ENCODE results near the gene ELSPBP1.

The ELSPBP1 gene

GRCh38 chr19:48010932-48011758 lies 16.7 kb downstream of the ELSPBP1 start:
- Mint-ChIP-seq H3K36me3 (ENCODE audit: insufficient read depth) (no peaks in the 10 kb centered on the region), H3K27ac (ENCODE audit: low read depth) (no peak overlapping the region), H3K4me3 (no peak overlapping the region), H3K4me1 (no peaks in the 10 kb centered on the region), H3K27me3 (peaks cover 5% of the 10 kb centered on the region), H3K9me3 (no peaks in the 10 kb centered on the region)
- ATAC-seq (replicated peaks; ENCODE audit: extremely low read depth, poor library complexity, severe bottlenecking) (no peak), DNase-seq (ENCODE audit: low spot score in 2 of 2) (no peak)

- H3K9me3 Mint-ChIP-seq: no peaks in the 10 kb centered on the region
- no peaks in the 10 kb centered on the region for H3K36me3 Mint-ChIP-seq (ENCODE audit: insufficient read depth)
- H3K27ac Mint-ChIP-seq (ENCODE audit: low read depth): no peak overlapping the region
- peaks cover 81% of the 10 kb centered on the region for H3K27me3 Mint-ChIP-seq
- ATAC-seq (replicated peaks; ENCODE audit: extremely low read depth, poor library complexity, severe bottlenecking): no peak
- DNase-seq (ENCODE audit: low spot score in 2 of 2): no peak
- H3K4me3 Mint-ChIP-seq: no peak overlapping the region
- no peaks in the 10 kb centered on the region for H3K4me1 Mint-ChIP-seq
Observed at GRCh38 chr19:48020686-48021085, 26.3 kb downstream of the ELSPBP1 start.

GRCh38 chr19:48023011-48023410 lies 28.6 kb downstream of the ELSPBP1 start:
- DNase-seq (ENCODE audit: low spot score in 2 of 2): no peak
- no peaks in the 10 kb centered on the region for H3K9me3 Mint-ChIP-seq
- no peak for ATAC-seq (replicated peaks; ENCODE audit: extremely low read depth, poor library complexity, severe bottlenecking)
- no peak overlapping the region for H3K4me3 Mint-ChIP-seq
- peaks cover 80% of the 10 kb centered on the region for H3K27me3 Mint-ChIP-seq
- H3K27ac Mint-ChIP-seq (ENCODE audit: low read depth): no peak overlapping the region
- H3K4me1 Mint-ChIP-seq: no peaks in the 10 kb centered on the region
- H3K36me3 Mint-ChIP-seq (ENCODE audit: insufficient read depth): no peaks in the 10 kb centered on the region

GRCh38 chr19:48023518-48023917 lies 29.1 kb downstream of the ELSPBP1 start:
- Mint-ChIP-seq H3K4me3 (no peak overlapping the region), H3K4me1 (no peaks in the 10 kb centered on the region), H3K27me3 (peaks cover 81% of the 10 kb centered on the region), H3K36me3 (ENCODE audit: insufficient read depth) (no peaks in the 10 kb centered on the region), H3K9me3 (no peaks in the 10 kb centered on the region), H3K27ac (ENCODE audit: low read depth) (no peak overlapping the region)
- ATAC-seq (replicated peaks; ENCODE audit: extremely low read depth, poor library complexity, severe bottlenecking): no peak
- no peak for DNase-seq (ENCODE audit: low spot score in 2 of 2)

GRCh38 chr19:48025480-48025879 lies 31.0 kb downstream of the ELSPBP1 start:
- no peak for DNase-seq (ENCODE audit: low spot score in 2 of 2)
- no peak overlapping the region for H3K27ac Mint-ChIP-seq (ENCODE audit: low read depth)
- peaks cover 2% of the 10 kb centered on the region for H3K36me3 Mint-ChIP-seq (ENCODE audit: insufficient read depth)
- H3K4me3 Mint-ChIP-seq: no peak overlapping the region
- no peaks in the 10 kb centered on the region for H3K9me3 Mint-ChIP-seq
- no peak for ATAC-seq (replicated peaks; ENCODE audit: extremely low read depth, poor library complexity, severe bottlenecking)
- H3K4me1 Mint-ChIP-seq: no peaks in the 10 kb centered on the region
- H3K27me3 Mint-ChIP-seq: peaks cover 79% of the 10 kb centered on the region

- H3K9me3 Mint-ChIP-seq: no peaks in the 10 kb centered on the region
- H3K27me3 Mint-ChIP-seq: peaks cover 75% of the 10 kb centered on the region
- DNase-seq (ENCODE audit: low spot score in 2 of 2): no peak
- no peak for ATAC-seq (replicated peaks; ENCODE audit: extremely low read depth, poor library complexity, severe bottlenecking)
- peaks cover 3% of the 10 kb centered on the region for H3K36me3 Mint-ChIP-seq (ENCODE audit: insufficient read depth)
- no peak overlapping the region for H3K4me3 Mint-ChIP-seq
- H3K4me1 Mint-ChIP-seq: no peaks in the 10 kb centered on the region
- no peak overlapping the region for H3K27ac Mint-ChIP-seq (ENCODE audit: low read depth)
Observed at GRCh38 chr19:48029431-48029830, 35.0 kb downstream of the ELSPBP1 start.

- Mint-ChIP-seq H3K4me1 (no peaks in the 10 kb centered on the region), H3K27me3 (peaks cover 71% of the 10 kb centered on the region), H3K27ac (ENCODE audit: low read depth) (no peak overlapping the region), H3K9me3 (no peaks in the 10 kb centered on the region), H3K36me3 (ENCODE audit: insufficient read depth) (peaks cover 3% of the 10 kb centered on the region), H3K4me3 (no peak overlapping the region)
- DNase-seq (ENCODE audit: low spot score in 2 of 2) (no peak), ATAC-seq (replicated peaks; ENCODE audit: extremely low read depth, poor library complexity, severe bottlenecking) (no peak)
Observed at GRCh38 chr19:48030073-48030472, 35.6 kb downstream of the ELSPBP1 start.

GRCh38 chr19:48033604-48034003 lies 39.2 kb downstream of the ELSPBP1 start:
- Mint-ChIP-seq H3K36me3 (ENCODE audit: insufficient read depth) (peaks cover 3% of the 10 kb centered on the region), H3K9me3 (peaks cover 6% of the 10 kb centered on the region), H3K4me1 (no peaks in the 10 kb centered on the region), H3K4me3 (no peak overlapping the region), H3K27me3 (peaks cover 51% of the 10 kb centered on the region), H3K27ac (ENCODE audit: low read depth) (no peak overlapping the region)
- ATAC-seq (replicated peaks; ENCODE audit: extremely low read depth, poor library complexity, severe bottlenecking) (no peak), DNase-seq (ENCODE audit: low spot score in 2 of 2) (no peak)

- H3K27me3 Mint-ChIP-seq: peaks cover 66% of the 10 kb centered on the region
- no peak for ATAC-seq (replicated peaks; ENCODE audit: extremely low read depth, poor library complexity, severe bottlenecking)
- peaks cover 6% of the 10 kb centered on the region for H3K9me3 Mint-ChIP-seq
- peaks cover 2% of the 10 kb centered on the region for H3K36me3 Mint-ChIP-seq (ENCODE audit: insufficient read depth)
- no peaks in the 10 kb centered on the region for H3K4me1 Mint-ChIP-seq
- no peak overlapping the region for H3K27ac Mint-ChIP-seq (ENCODE audit: low read depth)
- H3K4me3 Mint-ChIP-seq: no peak overlapping the region
- DNase-seq (ENCODE audit: low spot score in 2 of 2): no peak
Observed at GRCh38 chr19:48036765-48037164, 42.3 kb downstream of the ELSPBP1 start.

- no peak overlapping the region for H3K4me3 Mint-ChIP-seq
- H3K36me3 Mint-ChIP-seq (ENCODE audit: insufficient read depth): no peaks in the 10 kb centered on the region
- peaks cover 70% of the 10 kb centered on the region for H3K27me3 Mint-ChIP-seq
- H3K9me3 Mint-ChIP-seq: peaks cover 6% of the 10 kb centered on the region
- ATAC-seq (replicated peaks; ENCODE audit: extremely low read depth, poor library complexity, severe bottlenecking) (no peak), DNase-seq (ENCODE audit: low spot score in 2 of 2) (no peak)
- no peaks in the 10 kb centered on the region for H3K4me1 Mint-ChIP-seq
- no peak overlapping the region for H3K27ac Mint-ChIP-seq (ENCODE audit: low read depth)
Observed at GRCh38 chr19:48041877-48042580, 47.6 kb downstream of the ELSPBP1 start.

- ATAC-seq (replicated peaks; ENCODE audit: extremely low read depth, poor library complexity, severe bottlenecking) (no peak), DNase-seq (ENCODE audit: low spot score in 2 of 2) (no peak)
- H3K4me1 Mint-ChIP-seq: no peaks in the 10 kb centered on the region
- H3K27ac Mint-ChIP-seq (ENCODE audit: low read depth): no peak within 1 kb of the TSS
- peaks cover 83% of the 10 kb centered on the region for H3K27me3 Mint-ChIP-seq
- H3K4me3 Mint-ChIP-seq: no peak within 1 kb of the TSS
- H3K9me3 Mint-ChIP-seq: peaks cover 6% of the 10 kb centered on the region
- H3K36me3 Mint-ChIP-seq (ENCODE audit: insufficient read depth): no peaks in the 10 kb centered on the region
Observed at GRCh38 chr19:48043675-48044258, 49.3 kb downstream of the ELSPBP1 start, which contains the start of gene CABP5. CABP5 (minus strand) TSS chr19:48044079; CDS start chr19:48043922, 157 bp downstream.

GRCh38 chr19:48044561-48044960 lies 50.1 kb downstream of the ELSPBP1 start:
- Mint-ChIP-seq H3K9me3 (peaks cover 6% of the 10 kb centered on the region), H3K36me3 (ENCODE audit: insufficient read depth) (no peaks in the 10 kb centered on the region), H3K4me3 (no peak overlapping the region), H3K4me1 (no peaks in the 10 kb centered on the region), H3K27me3 (peaks cover 83% of the 10 kb centered on the region), H3K27ac (ENCODE audit: low read depth) (no peak overlapping the region)
- DNase-seq (ENCODE audit: low spot score in 2 of 2) (no peak), ATAC-seq (replicated peaks; ENCODE audit: extremely low read depth, poor library complexity, severe bottlenecking) (no peak)
